ENCODE measurements around the gene FREM1. TPM values are rescaled to one million over a fixed set of nuclear protein-coding genes. Genes with fewer than 3 reads are reported as not detected.

FREM1 gene
- total and polyA plus RNA-seq, 2 of the 4 experiments (the other 2 are of a cell fraction), result under 0.01 TPM; not detected in 1

DNA sequence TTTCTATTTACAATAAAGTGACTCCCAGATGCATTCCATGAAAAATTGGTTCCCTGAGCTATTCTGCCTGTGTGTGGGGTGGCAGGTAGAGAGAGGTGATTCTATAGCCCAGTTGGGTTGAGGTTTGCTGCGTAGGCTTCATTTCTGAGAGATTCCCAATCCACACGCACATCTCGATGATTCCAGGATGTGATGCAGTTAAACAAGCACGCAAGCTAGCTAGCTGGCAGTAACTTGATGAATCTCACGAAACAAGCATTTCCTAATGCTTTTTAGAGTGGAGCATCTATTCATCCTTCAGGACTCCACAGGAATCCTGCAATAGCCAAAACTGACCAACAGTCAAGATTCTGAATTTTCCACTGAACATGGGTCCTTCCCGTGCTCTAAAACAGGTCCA, 143.9 kb downstream of the FREM1 start:
- Histone ChIP-seq H3K27ac (ENCODE audit: insufficient read depth, low read length) (no peak overlapping the region), H4K91ac (ENCODE audit: insufficient read depth, low read depth, low read length) (no peak overlapping the region), H3K9me1 (ENCODE audit: insufficient read depth, low read length) (no peaks in the 10 kb centered on the region), H4K20me1 (ENCODE audit: insufficient read depth, low read length) (no peaks in the 10 kb centered on the region), H2BK15ac (ENCODE audit: low read depth, low read length) (no peak overlapping the region), H2AK5ac (ENCODE audit: low read depth, low read length) (no peak overlapping the region), H3K4me2 (ENCODE audit: low read depth, low read length) (no peak overlapping the region), H2BK5ac (ENCODE audit: low read depth, low read length, poor library complexity, severe bottlenecking) (no peak overlapping the region), H3K18ac (ENCODE audit: low read depth, low read length) (no peak overlapping the region), H3K56ac (ENCODE audit: extremely low read depth, insufficient read depth, low read length) (no peak overlapping the region), H4K5ac (ENCODE audit: low read depth, low read length) (no peak overlapping the region), H3K36me3 (ENCODE audit: control insufficient read depth, insufficient read depth, low read length) (no peaks in the 10 kb centered on the region), H3K9ac (ENCODE audit: low read depth, low read length) (no peak overlapping the region), H4K8ac (ENCODE audit: low read depth in 2 of 2, low read length in 2 of 2) (no peak overlapping the region), H3K14ac (replicated peaks; ENCODE audit: low read depth, low read length) (no peak overlapping the region), H3K23ac (ENCODE audit: low read depth, low read length) (no peak overlapping the region), H3K4me1 (ENCODE audit: control insufficient read depth, insufficient read depth, low read length) (no peaks in the 10 kb centered on the region), H3K79me1 (ENCODE audit: low read depth in 1 of 2, low read length in 2 of 2) (no peaks in the 10 kb centered on the region), H2BK120ac (ENCODE audit: low read depth, low read length) (no peak overlapping the region), H2BK20ac (ENCODE audit: low read depth, low read length) (no peak overlapping the region), H3K9me3 (ENCODE audit: control insufficient read depth, insufficient read depth, low read length) (no peaks in the 10 kb centered on the region), H3K4ac (ENCODE audit: low read depth, low read length) (no peak overlapping the region), H3K4me3 (ENCODE audit: insufficient read depth, low read depth, low read length) (no peak overlapping the region), H3K27me3 (ENCODE audit: control insufficient read depth, insufficient read depth, low read length) (no peaks in the 10 kb centered on the region), H2AFZ (replicated peaks; ENCODE audit: low read length, poor library complexity) (no peak overlapping the region), H2AK9ac (replicated peaks; ENCODE audit: low read depth, low read length, poor library complexity) (no peak overlapping the region)
- ChIA-PET POLR2A (ENCODE audit: unreplicated experiment) (no interaction called here), CTCF (interaction anchor here (0.8 kb wide), 1 partner anchor 35 kb away, joined by 3 read pairs; no protein-coding TSS in a partner anchor)
- DNase-seq (peak; percentile 3), ATAC-seq (ENCODE audit: low read depth) (no peak)
- intact Hi-C loops (cut with micrococcal nuclease), result loop anchor here (5.0 to 10.0 kb wide), 3 partner anchors 324 to 1341 kb away; no protein-coding TSS in a partner anchor
- dilution Hi-C loops (cut with HindIII; ENCODE audit: low sequenced_read_pairs, unreplicated experiment), result no loop called here
- WGBS, 2 experiments (ENCODE audit: extremely low coverage in 2 of 2, insufficient read length in 1 of 2), result no CpG with 5 or more reads among the region's 6 CpGs
- in situ Hi-C loops (cut with MboI; ENCODE audit: low sequenced_read_pairs), result loop anchor here (10.0 kb wide), 1 partner anchor 301 kb away; no protein-coding TSS in a partner anchor
- TF ChIP-seq, protein P1, sequence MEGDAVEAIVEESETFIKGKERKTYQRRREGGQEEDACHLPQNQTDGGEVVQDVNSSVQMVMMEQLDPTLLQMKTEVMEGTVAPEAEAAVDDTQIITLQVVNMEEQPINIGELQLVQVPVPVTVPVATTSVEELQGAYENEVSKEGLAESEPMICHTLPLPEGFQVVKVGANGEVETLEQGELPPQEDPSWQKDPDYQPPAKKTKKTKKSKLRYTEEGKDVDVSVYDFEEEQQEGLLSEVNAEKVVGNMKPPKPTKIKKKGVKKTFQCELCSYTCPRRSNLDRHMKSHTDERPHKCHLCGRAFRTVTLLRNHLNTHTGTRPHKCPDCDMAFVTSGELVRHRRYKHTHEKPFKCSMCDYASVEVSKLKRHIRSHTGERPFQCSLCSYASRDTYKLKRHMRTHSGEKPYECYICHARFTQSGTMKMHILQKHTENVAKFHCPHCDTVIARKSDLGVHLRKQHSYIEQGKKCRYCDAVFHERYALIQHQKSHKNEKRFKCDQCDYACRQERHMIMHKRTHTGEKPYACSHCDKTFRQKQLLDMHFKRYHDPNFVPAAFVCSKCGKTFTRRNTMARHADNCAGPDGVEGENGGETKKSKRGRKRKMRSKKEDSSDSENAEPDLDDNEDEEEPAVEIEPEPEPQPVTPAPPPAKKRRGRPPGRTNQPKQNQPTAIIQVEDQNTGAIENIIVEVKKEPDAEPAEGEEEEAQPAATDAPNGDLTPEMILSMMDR (conservative IDR thresholded peaks at IDR 0.05; ENCODE audit: low read depth, low read length), result no peak
- TF ChIP-seq, protein P2, sequence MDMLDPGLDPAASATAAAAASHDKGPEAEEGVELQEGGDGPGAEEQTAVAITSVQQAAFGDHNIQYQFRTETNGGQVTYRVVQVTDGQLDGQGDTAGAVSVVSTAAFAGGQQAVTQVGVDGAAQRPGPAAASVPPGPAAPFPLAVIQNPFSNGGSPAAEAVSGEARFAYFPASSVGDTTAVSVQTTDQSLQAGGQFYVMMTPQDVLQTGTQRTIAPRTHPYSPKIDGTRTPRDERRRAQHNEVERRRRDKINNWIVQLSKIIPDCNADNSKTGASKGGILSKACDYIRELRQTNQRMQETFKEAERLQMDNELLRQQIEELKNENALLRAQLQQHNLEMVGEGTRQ (IDR thresholded peaks at IDR 0.05; ENCODE audit: low read depth, low read length), result no peak
- TF ChIP-seq CEBPB (IDR thresholded peaks at IDR 0.05; ENCODE audit: low read depth, low read length) (no peak), MAFK (IDR thresholded peaks at IDR 0.05; ENCODE audit: low read depth, low read length) (no peak), NFE2L2 (IDR thresholded peaks at IDR 0.05; ENCODE audit: low read depth, low read length) (no peak), POLR2A (IDR thresholded peaks at IDR 0.05; ENCODE audit: low read depth, low read length) (no peak), SMC3 (IDR thresholded peaks at IDR 0.05; ENCODE audit: low read depth, low read length) (no peak), RAD21 (IDR thresholded peaks at IDR 0.05; ENCODE audit: low read length) (no peak), CHD1 (IDR thresholded peaks at IDR 0.05; ENCODE audit: low read depth, low read length) (no peak), RFX5 (IDR thresholded peaks at IDR 0.05; ENCODE audit: low read depth, low read length) (no peak), FOS (IDR thresholded peaks at IDR 0.05; ENCODE audit: low read depth, low read length) (no peak), RCOR1 (IDR thresholded peaks at IDR 0.05; ENCODE audit: insufficient replicate concordance, low read length) (no peak), MXI1 (IDR thresholded peaks at IDR 0.05; ENCODE audit: borderline replicate concordance, low read depth, low read length) (no peak), MAZ (IDR thresholded peaks at IDR 0.05; ENCODE audit: borderline replicate concordance, low read depth, low read length) (no peak), BHLHE40 (IDR thresholded peaks at IDR 0.05; ENCODE audit: low read depth, low read length) (no peak)
- TF ChIP-seq, protein P3, sequence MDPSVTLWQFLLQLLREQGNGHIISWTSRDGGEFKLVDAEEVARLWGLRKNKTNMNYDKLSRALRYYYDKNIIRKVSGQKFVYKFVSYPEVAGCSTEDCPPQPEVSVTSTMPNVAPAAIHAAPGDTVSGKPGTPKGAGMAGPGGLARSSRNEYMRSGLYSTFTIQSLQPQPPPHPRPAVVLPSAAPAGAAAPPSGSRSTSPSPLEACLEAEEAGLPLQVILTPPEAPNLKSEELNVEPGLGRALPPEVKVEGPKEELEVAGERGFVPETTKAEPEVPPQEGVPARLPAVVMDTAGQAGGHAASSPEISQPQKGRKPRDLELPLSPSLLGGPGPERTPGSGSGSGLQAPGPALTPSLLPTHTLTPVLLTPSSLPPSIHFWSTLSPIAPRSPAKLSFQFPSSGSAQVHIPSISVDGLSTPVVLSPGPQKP (IDR thresholded peaks at IDR 0.05; ENCODE audit: borderline replicate concordance, low read depth, low read length), result no peak
- no TSS peak for BruUV-seq (replicated peaks)

Data from IMR-90 (cell line).